PFSK-1 (cell line): ENCODE measurements around the gene MCAT.

Source experiments
- FOXP2 ChIP-seq: optimal IDR thresholded peaks from 2 replicates; pipeline ENCODE3; 2011; ENCODE audit warnings: borderline replicate concordance, control low read depth, inconsistent platforms; ENCODE audit not compliant: insufficient read depth; ENCODE audit errors: extremely low read length, extremely low read depth
- POLR2AphosphoS5 ChIP-seq: IDR thresholded peaks from 2 replicates; pipeline ENCODE4 v1.6.1; 2012; ENCODE audit warnings: low read depth, mild to moderate bottlenecking, control low read depth, low read length, moderate library complexity
- SIN3A ChIP-seq: IDR thresholded peaks from 2 replicates; pipeline ENCODE4 v1.6.1; 2012; ENCODE audit warnings: mild to moderate bottlenecking, low read length, moderate library complexity, borderline replicate concordance; ENCODE audit not compliant: insufficient read depth
- TAF1 ChIP-seq: IDR thresholded peaks from 2 replicates; pipeline ENCODE4 v1.6.1; 2012; ENCODE audit warnings: low read length, control low read depth, borderline replicate concordance; ENCODE audit not compliant: insufficient read depth
- TF ChIP-seq, protein P1 (sequence below), 2 experiments: IDR thresholded peaks; 2 replicates each; pipeline versions ENCODE4 v1.6.1 to v1.8.0; 2011 to 2012; ENCODE audit warnings: low read depth in 2 of 2, low read length in 2 of 2, control low read depth in 1 of 2, inconsistent platforms in 1 of 2, mild to moderate bottlenecking in 1 of 2, moderate library complexity in 1 of 2; ENCODE audit not compliant: insufficient read depth in 1 of 2

Gene MCAT

DNA sequence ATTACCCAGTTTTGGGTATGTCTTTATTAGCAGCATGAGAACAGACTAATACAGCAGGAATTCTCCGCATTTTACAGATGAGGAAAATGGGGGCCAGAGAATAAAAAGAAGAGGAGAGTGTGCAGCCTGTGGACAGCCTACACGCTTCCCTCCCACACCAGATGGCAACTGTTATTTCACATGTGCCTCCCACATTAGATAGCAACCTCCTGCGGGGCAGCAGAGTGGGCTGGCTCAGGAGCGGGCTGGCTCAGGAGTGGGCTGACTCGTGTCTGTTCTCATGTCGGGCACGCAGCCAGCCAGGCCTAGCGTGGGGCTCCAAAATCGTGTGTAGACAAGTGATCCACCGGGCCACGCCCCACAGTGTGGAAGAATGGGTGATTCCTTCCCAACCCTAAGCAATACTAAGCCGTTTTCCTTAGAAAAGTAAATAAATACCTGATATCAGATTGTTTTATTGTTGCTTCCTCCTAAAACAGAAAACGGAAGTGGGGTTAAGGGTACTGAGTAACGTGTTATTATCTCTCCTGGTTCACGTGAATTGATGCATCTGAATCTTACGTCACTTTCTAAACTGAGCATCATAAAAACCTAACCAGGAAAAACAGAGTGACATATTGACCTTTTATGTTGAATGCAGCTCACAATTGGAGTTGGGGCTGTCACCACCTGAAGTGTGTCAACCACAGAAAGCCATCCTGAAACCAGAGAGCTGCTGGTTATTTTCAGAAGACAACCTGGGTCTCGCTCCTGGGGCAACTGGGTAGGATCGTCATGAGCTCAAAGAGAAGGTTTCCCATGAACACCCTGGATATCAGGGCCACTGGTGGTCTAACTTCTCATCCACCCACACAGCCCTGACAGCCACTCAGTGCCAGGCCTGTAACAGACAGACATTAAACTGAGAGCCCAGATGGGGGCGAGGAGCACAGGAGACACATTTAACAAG, 57.3 kb downstream of the MCAT start:
- TF ChIP-seq FOXP2 = no peak
- TF ChIP-seq POLR2AphosphoS5 = no peak
- TF ChIP-seq SIN3A = no peak
- no peak for TF ChIP-seq TAF1
- TF ChIP-seq, protein P1, sequence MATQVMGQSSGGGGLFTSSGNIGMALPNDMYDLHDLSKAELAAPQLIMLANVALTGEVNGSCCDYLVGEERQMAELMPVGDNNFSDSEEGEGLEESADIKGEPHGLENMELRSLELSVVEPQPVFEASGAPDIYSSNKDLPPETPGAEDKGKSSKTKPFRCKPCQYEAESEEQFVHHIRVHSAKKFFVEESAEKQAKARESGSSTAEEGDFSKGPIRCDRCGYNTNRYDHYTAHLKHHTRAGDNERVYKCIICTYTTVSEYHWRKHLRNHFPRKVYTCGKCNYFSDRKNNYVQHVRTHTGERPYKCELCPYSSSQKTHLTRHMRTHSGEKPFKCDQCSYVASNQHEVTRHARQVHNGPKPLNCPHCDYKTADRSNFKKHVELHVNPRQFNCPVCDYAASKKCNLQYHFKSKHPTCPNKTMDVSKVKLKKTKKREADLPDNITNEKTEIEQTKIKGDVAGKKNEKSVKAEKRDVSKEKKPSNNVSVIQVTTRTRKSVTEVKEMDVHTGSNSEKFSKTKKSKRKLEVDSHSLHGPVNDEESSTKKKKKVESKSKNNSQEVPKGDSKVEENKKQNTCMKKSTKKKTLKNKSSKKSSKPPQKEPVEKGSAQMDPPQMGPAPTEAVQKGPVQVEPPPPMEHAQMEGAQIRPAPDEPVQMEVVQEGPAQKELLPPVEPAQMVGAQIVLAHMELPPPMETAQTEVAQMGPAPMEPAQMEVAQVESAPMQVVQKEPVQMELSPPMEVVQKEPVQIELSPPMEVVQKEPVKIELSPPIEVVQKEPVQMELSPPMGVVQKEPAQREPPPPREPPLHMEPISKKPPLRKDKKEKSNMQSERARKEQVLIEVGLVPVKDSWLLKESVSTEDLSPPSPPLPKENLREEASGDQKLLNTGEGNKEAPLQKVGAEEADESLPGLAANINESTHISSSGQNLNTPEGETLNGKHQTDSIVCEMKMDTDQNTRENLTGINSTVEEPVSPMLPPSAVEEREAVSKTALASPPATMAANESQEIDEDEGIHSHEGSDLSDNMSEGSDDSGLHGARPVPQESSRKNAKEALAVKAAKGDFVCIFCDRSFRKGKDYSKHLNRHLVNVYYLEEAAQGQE (IDR thresholded peaks at IDR 0.05; ENCODE audit: insufficient read depth in 1 of 2, low read depth in 2 of 2, low read length in 2 of 2) = no peak
